Heart left ventricle (tissue), 13 donors: Measurements from ENCODE around the gene LCN1.

Experiments
- CTCF ChIP-seq, 12 donors: fragments of 200-600 bp; sonication (generic) in 4 of 12; IDR thresholded peaks; one replicate each; pipeline versions ENCODE4 v1.5.0 to v1.8.0; 2018 to 2022; ENCODE audit warnings: antibody characterized with exemption in 12 of 12, mild to moderate bottlenecking in 5 of 12
- POLR2A ChIP-seq, 2 donors: fragments of 450-650 bp; IDR thresholded peaks; one replicate each; pipeline ENCODE4 v1.6.1; 2017; ENCODE audit warnings: antibody characterized with exemption in 2 of 2, mild to moderate bottlenecking in 2 of 2, moderate library complexity in 2 of 2
- donor health status: ischemic (EF 13 %, LVEDD 7.1; RV severe dilation, severe dysfunction).
- donor health status: DM: no; HTN: yes; CAD: no.
- donor health status: DM: no; HTN: no; CAD: no.
- donor health status: ischemic (EF 25% LVEDD 6.9; RV normal size, moderate dysfunction).
- donor health status: ischemic (EF 25% LVEDD 5.7; RV mildly dilated, moderate dysfunction).
- donor health status: ischemic (EF 35%, LVEDD 5.7; RV mildly dilated, moderate dysfunction).
- donor health status: nonischemic (EF 11% LVEDD 7.7; RV severe dilation, severe dysfunction).
- donor health status: DM: yes; HTN: yes; CAD: no.
- donor health status: PGD.
- donor health status: ischemic (EF 29% LVEDD 5.4; RV normal size, mild dysfunction).
- donor health status: nonischemic (EF 23%, LVEDD 6.1; RV moderate dilation, normal function).

GRCh38 chr9:135526089-135526729, 5.0 kb downstream of the LCN1 start:
- TF ChIP-seq CTCF (IDR thresholded peaks at IDR 0.05): no peak
- no peak for TF ChIP-seq POLR2A (IDR thresholded peaks at IDR 0.05)
